NCI-H526 (cell line): ENCODE data around the gene LGR5.

Experiments
- DNase-seq, 2 experiments: peaks; one replicate each; lab custom pipeline; 2025; lab: John Stamatoyannopoulos, UW

The LGR5 gene

GRCh38 chr12:71439362-71439612, 311 bp upstream of the LGR5 start:
- no peak for DNase-seq

GRCh38 chr12:71440345-71440762, 756 bp downstream of the LGR5 start:
- peak in 1 of 2 experiments; percentile 40 for DNase-seq

GRCh38 chr12:71440763-71441748, 1.5 kb downstream of the LGR5 start:
- no peak for DNase-seq

GRCh38 chr12:71441836-71442566, 2.4 kb downstream of the LGR5 start:
- no peak for DNase-seq

- DNase-seq: no peak
Observed at GRCh38 chr12:71442567-71442931, 3.0 kb downstream of the LGR5 start.

- no peak for DNase-seq
Observed at GRCh38 chr12:71445071-71445470, 5.5 kb downstream of the LGR5 start.

GRCh38 chr12:71447691-71448132, 8.1 kb downstream of the LGR5 start:
- no peak for DNase-seq

- no peak for DNase-seq
Observed at GRCh38 chr12:71448150-71448581, 8.6 kb downstream of the LGR5 start.

- DNase-seq: no peak
Observed at GRCh38 chr12:71449373-71450070, 9.9 kb downstream of the LGR5 start.

- no peak for DNase-seq
Observed at GRCh38 chr12:71452006-71452405, 12.4 kb downstream of the LGR5 start.

GRCh38 chr12:71455028-71455737, 15.6 kb downstream of the LGR5 start:
- DNase-seq: no peak

- DNase-seq: peak; percentile 22 to 74
Observed at GRCh38 chr12:71456316-71456715, 16.7 kb downstream of the LGR5 start.

GRCh38 chr12:71456990-71457389, 17.4 kb downstream of the LGR5 start:
- DNase-seq: peak in 1 of 2 experiments; percentile 8

GRCh38 chr12:71460318-71460717, 20.7 kb downstream of the LGR5 start:
- DNase-seq: no peak

- no peak for DNase-seq
Observed at GRCh38 chr12:71460850-71461609, 21.4 kb downstream of the LGR5 start.

GRCh38 chr12:71461787-71462328, 22.3 kb downstream of the LGR5 start:
- DNase-seq: no peak

GRCh38 chr12:71465796-71466195, 26.2 kb downstream of the LGR5 start:
- no peak for DNase-seq

GRCh38 chr12:71469258-71469750, 29.7 kb downstream of the LGR5 start:
- no peak for DNase-seq

- DNase-seq: no peak
Observed at GRCh38 chr12:71472441-71472911, 32.9 kb downstream of the LGR5 start.

GRCh38 chr12:71474791-71475190, 35.2 kb downstream of the LGR5 start:
- DNase-seq: no peak

GRCh38 chr12:71475280-71475679, 35.7 kb downstream of the LGR5 start:
- DNase-seq: no peak
